Fibroblast of pulmonary artery (primary cell): ENCODE results near the gene ATF5.

Source experiments
- DNase-seq: peaks from one replicate; pipeline ENCODE4 v3.0.0-alpha.2; 2010; ENCODE audit warnings: low read depth
- H3K4me3 ChIP-seq: replicated peaks from 2 replicates; pipeline ENCODE4 v1.5.1; 2011; ENCODE audit warnings: low read depth, mild to moderate bottlenecking, control low read depth, low read length, moderate library complexity
- TF ChIP-seq, protein P1 (sequence below): IDR thresholded peaks from 2 replicates; pipeline ENCODE4 v1.5.1; 2011; ENCODE audit warnings: mild to moderate bottlenecking, control low read depth, low read length, inconsistent platforms; ENCODE audit errors: missing control alignments

ATF5 gene

DNA sequence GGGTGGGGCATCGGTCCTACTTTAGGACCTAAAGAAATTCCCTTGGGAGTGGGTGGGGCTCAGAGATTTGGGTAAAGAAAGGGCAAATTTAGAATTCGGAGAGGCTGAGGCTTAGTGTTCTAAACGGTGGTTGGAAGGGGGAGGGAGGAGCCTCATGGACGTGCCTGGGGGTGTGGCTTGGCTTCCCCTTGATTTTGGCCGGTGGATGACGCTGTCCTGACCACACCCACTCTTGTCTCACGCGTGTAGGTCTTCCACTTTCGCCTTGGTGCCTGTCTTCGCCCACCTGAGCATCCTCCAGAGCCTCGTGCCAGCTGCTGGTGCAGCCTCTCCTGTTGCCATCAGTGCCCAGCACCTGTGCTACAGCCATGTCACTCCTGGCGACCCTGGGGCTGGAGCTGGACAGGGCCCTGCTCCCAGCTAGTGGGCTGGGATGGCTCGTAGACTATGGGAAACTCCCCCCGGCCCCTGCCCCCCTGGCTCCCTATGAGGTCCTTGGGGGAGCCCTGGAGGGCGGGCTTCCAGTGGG is 1.5 kb downstream of the ATF5 start:
- peak; percentile 15 for DNase-seq
- TF ChIP-seq, protein P1, sequence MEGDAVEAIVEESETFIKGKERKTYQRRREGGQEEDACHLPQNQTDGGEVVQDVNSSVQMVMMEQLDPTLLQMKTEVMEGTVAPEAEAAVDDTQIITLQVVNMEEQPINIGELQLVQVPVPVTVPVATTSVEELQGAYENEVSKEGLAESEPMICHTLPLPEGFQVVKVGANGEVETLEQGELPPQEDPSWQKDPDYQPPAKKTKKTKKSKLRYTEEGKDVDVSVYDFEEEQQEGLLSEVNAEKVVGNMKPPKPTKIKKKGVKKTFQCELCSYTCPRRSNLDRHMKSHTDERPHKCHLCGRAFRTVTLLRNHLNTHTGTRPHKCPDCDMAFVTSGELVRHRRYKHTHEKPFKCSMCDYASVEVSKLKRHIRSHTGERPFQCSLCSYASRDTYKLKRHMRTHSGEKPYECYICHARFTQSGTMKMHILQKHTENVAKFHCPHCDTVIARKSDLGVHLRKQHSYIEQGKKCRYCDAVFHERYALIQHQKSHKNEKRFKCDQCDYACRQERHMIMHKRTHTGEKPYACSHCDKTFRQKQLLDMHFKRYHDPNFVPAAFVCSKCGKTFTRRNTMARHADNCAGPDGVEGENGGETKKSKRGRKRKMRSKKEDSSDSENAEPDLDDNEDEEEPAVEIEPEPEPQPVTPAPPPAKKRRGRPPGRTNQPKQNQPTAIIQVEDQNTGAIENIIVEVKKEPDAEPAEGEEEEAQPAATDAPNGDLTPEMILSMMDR: no peak
- peak overlapping the region; percentile 97 for H3K4me3 ChIP-seq

DNA sequence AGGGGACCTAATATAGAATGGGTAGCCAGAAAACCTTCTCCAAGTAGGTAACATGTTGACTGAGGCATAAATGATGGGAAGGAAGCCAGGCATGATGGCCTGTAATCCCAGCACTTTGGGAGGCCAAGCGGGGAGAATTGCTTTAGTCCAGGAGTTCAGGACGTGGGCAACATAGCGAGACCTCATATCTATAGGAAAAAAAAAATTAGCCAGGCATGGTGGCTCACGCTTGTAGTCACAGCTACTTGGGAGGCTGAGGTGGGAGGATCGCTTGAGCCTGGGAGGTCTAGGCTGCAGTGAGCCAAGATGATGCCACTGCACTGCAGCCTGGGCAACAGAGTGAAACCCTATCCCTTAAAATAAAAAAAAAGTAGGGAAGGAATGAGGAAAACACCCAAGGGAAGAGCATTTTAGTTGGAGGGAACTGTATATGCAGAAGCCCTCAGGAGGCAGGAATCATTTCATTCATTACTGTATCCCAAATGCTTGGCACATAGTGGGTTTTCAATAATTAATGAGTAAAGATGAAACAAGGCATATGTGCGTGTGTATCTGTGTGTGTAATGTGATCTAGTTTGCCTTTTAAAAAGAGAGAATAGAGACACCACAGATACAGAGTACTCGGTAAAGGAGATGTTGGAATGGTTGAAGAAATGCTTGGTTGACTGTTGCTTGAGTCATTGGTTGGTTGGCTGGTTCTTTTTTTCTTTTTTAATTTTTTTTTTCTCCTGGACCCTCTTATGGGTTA is 2.5 kb downstream of the ATF5 start:
- TF ChIP-seq, protein P1: no peak
- no peak for DNase-seq
- H3K4me3 ChIP-seq: no peak overlapping the region

DNA sequence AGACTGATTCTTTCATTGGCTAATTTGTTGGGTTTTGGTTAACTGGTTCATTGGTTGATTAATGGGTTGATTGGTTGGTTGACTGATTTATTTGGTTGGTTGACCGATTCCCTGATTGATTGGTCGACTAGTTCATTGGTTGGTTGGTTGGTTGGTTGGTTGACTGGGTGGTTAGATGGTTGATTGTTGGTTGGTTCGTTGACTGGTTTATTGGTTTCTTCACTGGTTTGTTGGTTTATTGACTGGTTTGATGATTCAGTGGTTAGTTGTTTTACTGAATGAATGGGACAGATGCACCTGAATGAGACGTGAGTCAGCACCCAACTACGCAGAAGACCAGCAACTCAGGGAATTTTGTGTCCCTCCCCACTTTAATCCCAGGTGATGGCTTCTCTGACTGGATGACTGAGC is 3.0 kb downstream of the ATF5 start:
- no peak overlapping the region for H3K4me3 ChIP-seq
- DNase-seq: no peak
- TF ChIP-seq, protein P1: no peak

DNA sequence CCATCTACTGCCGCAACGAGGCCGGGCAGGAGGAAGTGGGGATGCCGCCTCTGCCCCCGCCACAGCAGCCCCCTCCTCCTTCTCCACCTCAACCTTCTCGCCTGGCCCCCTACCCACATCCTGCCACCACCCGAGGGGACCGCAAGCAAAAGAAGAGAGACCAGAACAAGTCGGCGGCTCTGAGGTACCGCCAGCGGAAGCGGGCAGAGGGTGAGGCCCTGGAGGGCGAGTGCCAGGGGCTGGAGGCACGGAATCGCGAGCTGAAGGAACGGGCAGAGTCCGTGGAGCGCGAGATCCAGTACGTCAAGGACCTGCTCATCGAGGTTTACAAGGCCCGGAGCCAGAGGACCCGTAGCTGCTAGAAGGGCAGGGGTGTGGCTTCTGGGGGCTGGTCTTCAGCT is 3.7 kb downstream of the ATF5 start:
- TF ChIP-seq, protein P1: no peak
- H3K4me3 ChIP-seq: no peak overlapping the region
- no peak for DNase-seq

DNA sequence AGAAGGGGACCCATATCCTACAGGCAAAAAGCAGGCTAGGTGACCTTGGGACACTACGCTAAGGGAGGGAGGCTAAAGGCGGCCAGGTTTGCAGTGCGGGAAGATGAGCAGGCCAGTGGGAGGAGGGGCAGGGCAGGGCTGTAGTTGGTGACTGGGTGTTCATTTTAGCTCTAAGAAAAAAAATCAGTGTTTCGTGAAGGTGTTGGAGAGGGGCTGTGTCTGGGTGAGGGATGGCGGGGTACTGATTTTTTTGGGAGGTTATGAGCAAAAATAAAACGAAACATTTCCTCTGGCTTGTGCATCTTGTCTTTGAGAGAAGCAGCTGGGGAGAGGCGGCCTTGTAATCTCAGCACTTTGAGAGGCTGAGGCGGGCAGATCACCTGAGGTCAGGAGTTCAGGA is 4.6 kb downstream of the ATF5 start:
- H3K4me3 ChIP-seq: no peak overlapping the region
- TF ChIP-seq, protein P1: no peak
- DNase-seq: no peak

DNA sequence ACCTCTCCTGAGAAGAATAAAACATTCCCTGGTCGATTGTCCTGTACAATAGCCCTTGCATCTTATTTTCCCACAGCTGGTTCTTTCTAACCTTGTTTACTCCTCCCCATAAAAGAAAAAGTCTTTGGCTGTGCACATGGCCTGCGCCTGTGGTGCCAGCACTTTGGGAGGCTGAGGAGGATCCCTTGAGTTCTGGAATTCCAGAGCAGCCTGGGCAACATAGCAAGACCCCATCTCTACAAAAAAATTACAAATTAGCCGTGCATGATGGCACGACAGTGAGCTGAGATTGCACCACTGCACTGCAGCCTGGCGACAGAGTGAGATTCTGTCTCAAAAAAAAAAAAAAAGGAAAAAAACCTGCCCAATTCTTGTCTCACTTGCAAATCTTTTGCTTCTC is 7.5 kb downstream of the ATF5 start:
- no peak for DNase-seq
- TF ChIP-seq, protein P1: no peak
- no peak overlapping the region for H3K4me3 ChIP-seq
